Measurements from ENCODE around the gene NCAPD2. TPM values are rescaled to one million over a fixed set of nuclear protein-coding genes. Genes with fewer than 3 reads are reported as not detected.
"Not testable (repeated sequence)": the region's sequence is repeated elsewhere in the genome, so short reads cannot be mapped to it uniquely, and the experiment has no call there.

NCAPD2 gene
- total RNA-seq, 2 experiments from 2014 or later: 252 to 261 TPM

- peak; percentile 91 for DNase-seq
- H3K27me3 Mint-ChIP-seq (ENCODE audit: low read depth); H3K9me3 Mint-ChIP-seq: not testable (repeated sequence)
- CTCF ChIA-PET: interaction anchor here (0.5 to 7.7 kb wide), 21 partner anchors 9 to 352 kb away, joined by 3 to 65 read pairs (median 4); partner anchors contain the start of genes IFFO1 and SPSB2
- Mint-ChIP-seq H3K4me3 (peak overlapping the region; percentile 94), H3K36me3 (ENCODE audit: low read depth) (peaks cover 43% of the 10 kb centered on the region), H3K4me1 (ENCODE audit: low read depth) (peaks cover 59% of the 10 kb centered on the region), H3K27ac (peak overlapping the region; percentile 85)
- intact Hi-C loops (cut with micrococcal nuclease): loop anchor here (1.0 kb wide), 1 partner anchor 114 kb away; no protein-coding TSS in a partner anchor
Observed at GRCh38 chr12:6537580-6538419, 43.9 kb downstream of the NCAPD2 start.

GRCh38 chr12:6538420-6539313 lies 44.8 kb downstream of the NCAPD2 start:
- Mint-ChIP-seq H3K9me3 (no peaks in the 10 kb centered on the region), H3K27me3 (ENCODE audit: low read depth) (no peaks in the 10 kb centered on the region), H3K4me1 (ENCODE audit: low read depth) (peaks cover 57% of the 10 kb centered on the region), H3K4me3 (no peak overlapping the region), H3K36me3 (ENCODE audit: low read depth) (peaks cover 41% of the 10 kb centered on the region), H3K27ac (no peak overlapping the region)
- intact Hi-C loops (cut with micrococcal nuclease): loop anchor here (1.0 kb wide), 1 partner anchor 115 kb away; no protein-coding TSS in a partner anchor
- CTCF ChIA-PET: interaction anchor here (0.5 to 7.7 kb wide), 18 partner anchors 8 to 334 kb away, joined by 3 to 65 read pairs (median 6); partner anchors contain the start of gene SPSB2
- DNase-seq: no peak

GRCh38 chr12:6539314-6539682 lies 45.4 kb downstream of the NCAPD2 start:
- Mint-ChIP-seq H3K36me3 (ENCODE audit: low read depth) (peaks cover 40% of the 10 kb centered on the region), H3K9me3 (no peaks in the 10 kb centered on the region), H3K27me3 (ENCODE audit: low read depth) (no peaks in the 10 kb centered on the region), H3K27ac (no peak overlapping the region), H3K4me3 (no peak overlapping the region), H3K4me1 (ENCODE audit: low read depth) (peaks cover 57% of the 10 kb centered on the region)
- CTCF ChIA-PET: interaction anchor here (0.7 to 7.7 kb wide), 11 partner anchors 8 to 213 kb away, joined by 3 to 65 read pairs (median 8); no protein-coding TSS in a partner anchor
- intact Hi-C loops (cut with micrococcal nuclease): no loop called here
- DNase-seq: no peak

DNA sequence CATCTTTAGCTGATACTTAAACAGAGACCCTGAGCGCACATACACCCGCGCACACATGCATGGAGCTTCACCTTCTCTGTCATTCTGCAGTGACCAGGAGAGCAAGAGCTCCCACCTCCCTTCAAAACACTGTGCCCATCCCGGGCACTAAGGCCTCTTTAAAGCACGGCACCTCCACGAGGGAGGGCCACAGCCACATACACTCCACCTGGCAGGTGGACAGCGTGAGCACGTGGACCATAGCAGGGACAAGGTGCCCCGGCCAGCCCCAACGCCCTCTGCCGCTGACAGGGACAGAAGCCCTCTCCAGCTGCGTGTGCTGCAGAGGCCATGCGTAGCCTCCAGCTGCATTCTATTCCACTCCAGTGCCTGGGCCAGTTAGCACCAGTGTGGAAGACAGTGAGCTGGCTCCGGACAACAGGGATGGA lies 45.8 kb downstream of the NCAPD2 start:
- H3K9me3 Mint-ChIP-seq: no peaks in the 10 kb centered on the region
- H3K27me3 Mint-ChIP-seq (ENCODE audit: low read depth): no peaks in the 10 kb centered on the region
- no peak overlapping the region for H3K27ac Mint-ChIP-seq
- intact Hi-C loops (cut with micrococcal nuclease): no loop called here
- H3K4me1 Mint-ChIP-seq (ENCODE audit: low read depth): peaks cover 57% of the 10 kb centered on the region
- peaks cover 39% of the 10 kb centered on the region for H3K36me3 Mint-ChIP-seq (ENCODE audit: low read depth)
- H3K4me3 Mint-ChIP-seq: no peak overlapping the region
- CTCF ChIA-PET: interaction anchor here (0.7 to 7.7 kb wide), 11 partner anchors 12 to 213 kb away, joined by 3 to 65 read pairs (median 6); partner anchors contain the start of gene IFFO1
- DNase-seq: no peak

- H3K4me1 Mint-ChIP-seq (ENCODE audit: low read depth): peaks cover 57% of the 10 kb centered on the region
- intact Hi-C loops (cut with micrococcal nuclease): no loop called here
Observed at GRCh38 chr12:6540181-6540877, 46.4 kb downstream of the NCAPD2 start.

GRCh38 chr12:6541371-6542165 lies 47.7 kb downstream of the NCAPD2 start:
- no peak overlapping the region for H3K27ac Mint-ChIP-seq
- peaks cover 24% of the 10 kb centered on the region for H3K36me3 Mint-ChIP-seq (ENCODE audit: low read depth)
- H3K4me3 Mint-ChIP-seq: no peak overlapping the region
- DNase-seq: no peak
- H3K9me3 Mint-ChIP-seq: no peaks in the 10 kb centered on the region
- H3K27me3 Mint-ChIP-seq (ENCODE audit: low read depth): no peaks in the 10 kb centered on the region
- intact Hi-C loops (cut with micrococcal nuclease): no loop called here
- CTCF ChIA-PET: interaction anchor here (0.6 to 7.7 kb wide), 3 partner anchors 10 to 215 kb away, joined by 3 to 65 read pairs (median 4); no protein-coding TSS in a partner anchor
- H3K4me1 Mint-ChIP-seq (ENCODE audit: low read depth): peaks cover 51% of the 10 kb centered on the region

More at GRCh38 chr12:6540181-6540877, 46.4 kb downstream of the NCAPD2 start:
- Mint-ChIP-seq H3K27ac (peak overlapping the region; percentile 63), H3K9me3 (no peaks in the 10 kb centered on the region), H3K4me3 (peak overlapping the region; percentile 59), H3K36me3 (ENCODE audit: low read depth) (peaks cover 33% of the 10 kb centered on the region), H3K27me3 (ENCODE audit: low read depth) (no peaks in the 10 kb centered on the region)
- peak; percentile 75 for DNase-seq
- CTCF ChIA-PET: interaction anchor here (0.7 to 7.7 kb wide), 8 partner anchors 11 to 130 kb away, joined by 3 to 65 read pairs (median 5); partner anchors contain the start of gene IFFO1

DNA sequence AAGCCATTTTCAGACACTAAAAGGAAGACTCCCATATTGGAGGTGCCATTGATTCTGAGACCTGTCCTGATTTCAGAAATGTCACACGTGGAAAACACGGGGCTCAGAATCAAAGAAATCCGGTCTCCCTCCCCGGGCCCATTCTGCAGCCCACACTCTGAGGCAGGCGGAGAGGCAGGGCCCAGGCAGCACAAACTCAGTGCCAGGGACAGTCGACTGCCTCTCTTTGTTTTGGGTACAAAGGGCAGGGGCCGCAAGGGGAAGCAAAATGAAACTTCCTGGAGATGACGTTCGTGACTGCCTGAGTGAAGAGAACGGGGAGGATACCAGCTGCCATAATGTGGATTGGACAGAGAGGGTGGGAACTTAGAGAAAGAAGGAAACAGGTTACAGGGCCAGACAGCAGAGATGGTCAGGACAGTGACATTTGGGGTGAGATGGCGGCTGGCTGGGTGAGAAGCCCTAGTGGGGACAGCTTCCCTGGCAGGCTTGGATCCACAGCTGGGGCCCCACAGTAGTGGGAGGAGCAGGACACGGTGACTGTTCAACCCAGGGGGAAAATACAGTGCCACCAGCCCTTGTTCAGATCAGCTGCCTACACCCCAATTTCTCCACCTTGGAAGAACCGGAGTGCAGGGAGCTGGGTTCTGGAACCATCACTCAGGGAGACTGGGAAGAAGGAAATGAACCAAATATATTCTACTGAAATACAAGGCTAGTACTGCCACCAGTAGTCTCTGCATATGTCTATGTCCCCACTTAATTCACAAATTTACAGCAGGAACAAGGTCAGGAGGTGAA lies 48.5 kb downstream of the NCAPD2 start:
- Mint-ChIP-seq H3K4me3 (no peak overlapping the region), H3K9me3 (no peaks in the 10 kb centered on the region), H3K27ac (peak overlapping the region; percentile 72), H3K4me1 (ENCODE audit: low read depth) (peaks cover 42% of the 10 kb centered on the region), H3K36me3 (ENCODE audit: low read depth) (peaks cover 15% of the 10 kb centered on the region), H3K27me3 (ENCODE audit: low read depth) (no peaks in the 10 kb centered on the region)
- intact Hi-C loops (cut with micrococcal nuclease): no loop called here
- CTCF ChIA-PET: interaction anchor here (7.7 kb wide), 1 partner anchor 9 kb away, joined by 65 read pairs; no protein-coding TSS in a partner anchor
- DNase-seq: no peak

DNA sequence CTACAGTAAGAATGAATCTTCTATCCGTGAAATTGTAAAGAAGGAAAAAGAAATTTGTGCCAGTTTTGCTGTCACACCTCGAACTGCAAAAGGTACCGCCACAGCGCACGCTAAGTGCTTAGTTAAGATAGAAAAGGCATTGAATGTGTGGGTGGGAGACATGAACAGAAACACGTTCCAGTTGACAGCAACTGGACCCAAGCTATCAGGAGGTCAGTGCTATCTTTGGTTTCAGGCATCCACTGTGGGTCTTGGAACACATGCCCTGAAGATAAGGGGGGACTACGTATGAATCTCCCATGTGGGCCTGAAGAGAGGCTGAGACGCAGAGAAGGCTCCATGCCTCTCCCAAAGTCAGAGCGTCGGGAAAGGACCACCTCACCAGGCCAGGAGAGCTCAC lies 52.1 kb downstream of the NCAPD2 start:
- Mint-ChIP-seq H3K9me3 (no peaks in the 10 kb centered on the region), H3K4me3 (no peak overlapping the region), H3K27me3 (ENCODE audit: low read depth) (no peaks in the 10 kb centered on the region), H3K4me1 (ENCODE audit: low read depth) (peaks cover 17% of the 10 kb centered on the region), H3K36me3 (ENCODE audit: low read depth) (peaks cover 11% of the 10 kb centered on the region), H3K27ac (no peak overlapping the region)
- CTCF ChIA-PET: interaction anchor here (2.4 kb wide), 1 partner anchor 8 kb away, joined by 8 read pairs; no protein-coding TSS in a partner anchor
- intact Hi-C loops (cut with micrococcal nuclease): no loop called here
- DNase-seq: no peak

DNA sequence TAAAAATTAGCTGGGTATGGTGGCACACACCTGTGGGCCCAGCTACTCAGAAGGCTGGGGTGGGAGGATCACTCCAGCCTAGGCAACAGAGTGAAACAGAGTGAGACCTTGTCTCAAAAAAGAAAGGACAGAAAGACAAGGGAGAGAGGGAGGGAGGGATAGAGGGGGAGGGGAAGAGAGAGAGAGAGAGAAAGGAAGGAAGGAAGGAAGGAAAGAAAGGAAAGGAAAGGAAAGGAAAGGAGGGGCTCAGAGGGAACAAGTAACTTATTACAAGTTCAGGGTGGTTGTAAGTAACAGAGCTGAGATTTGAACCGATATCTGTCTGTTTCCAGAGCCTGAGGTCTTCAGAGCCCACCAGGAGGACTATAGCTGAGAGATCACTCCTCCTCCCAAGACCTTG lies 53.7 kb downstream of the NCAPD2 start:
- Mint-ChIP-seq H3K27ac (no peak overlapping the region), H3K36me3 (ENCODE audit: low read depth) (peaks cover 11% of the 10 kb centered on the region), H3K9me3 (no peaks in the 10 kb centered on the region), H3K4me1 (ENCODE audit: low read depth) (peaks cover 18% of the 10 kb centered on the region), H3K4me3 (no peak overlapping the region), H3K27me3 (ENCODE audit: low read depth) (no peaks in the 10 kb centered on the region)
- no peak for DNase-seq
- CTCF ChIA-PET: interaction anchor here (2.4 kb wide), 1 partner anchor 9 kb away, joined by 8 read pairs; no protein-coding TSS in a partner anchor
- intact Hi-C loops (cut with micrococcal nuclease): no loop called here

DNA sequence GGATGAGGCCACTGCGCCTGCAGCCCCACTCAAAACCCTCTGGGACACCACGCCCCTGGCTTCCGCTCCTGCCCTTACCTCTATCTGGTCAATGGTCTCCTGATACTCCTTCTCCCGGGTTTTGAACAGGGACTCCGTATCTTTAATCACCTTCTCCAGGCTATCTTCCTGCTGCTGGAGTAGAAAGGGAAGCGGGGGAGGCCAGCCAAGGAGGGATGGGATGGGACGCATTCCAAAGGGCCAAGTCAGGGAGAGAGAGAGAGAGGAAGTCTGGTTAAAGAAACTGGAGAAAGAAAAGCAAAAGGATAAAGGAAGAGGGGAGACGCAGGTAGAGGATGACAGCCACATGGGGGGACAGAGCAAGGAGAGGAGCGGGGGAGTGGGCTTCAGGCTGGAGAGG lies 54.1 kb downstream of the NCAPD2 start:
- peaks cover 21% of the 10 kb centered on the region for H3K4me1 Mint-ChIP-seq (ENCODE audit: low read depth)
- H3K27ac Mint-ChIP-seq: no peak overlapping the region
- no peak overlapping the region for H3K4me3 Mint-ChIP-seq
- intact Hi-C loops (cut with micrococcal nuclease): no loop called here
- DNase-seq: no peak
- peaks cover 11% of the 10 kb centered on the region for H3K36me3 Mint-ChIP-seq (ENCODE audit: low read depth)
- CTCF ChIA-PET: interaction anchor here (2.4 kb wide), 1 partner anchor 10 kb away, joined by 8 read pairs; no protein-coding TSS in a partner anchor
- no peaks in the 10 kb centered on the region for H3K9me3 Mint-ChIP-seq
- H3K27me3 Mint-ChIP-seq (ENCODE audit: low read depth): no peaks in the 10 kb centered on the region
